T-helper 1 cell treated with Interleukin-12 subunit alpha and Interleukin-12 subunit beta and Interleukin-4 antibody, amounts not matched to agents 30 ng/mL and 1 ng/mL, for 36 hours (primary cell): ENCODE results near the gene TERB1. TPM values are rescaled to one million over a fixed set of nuclear protein-coding genes. Genes with fewer than 3 reads are reported as not detected.

Experiments used
- intact Hi-C: fragments of 100-400 bp; cut with micrococcal nuclease; formaldehyde crosslinking; loops from one replicate; pipeline ENCODE4 v1.15.1; 2024
- total RNA-seq: library from RNA; stranded (reverse); gene quantifications from 2 replicates; pipeline ENCODE4 v1.2.3, GENCODE V29; 2022

TERB1 gene, protein sequence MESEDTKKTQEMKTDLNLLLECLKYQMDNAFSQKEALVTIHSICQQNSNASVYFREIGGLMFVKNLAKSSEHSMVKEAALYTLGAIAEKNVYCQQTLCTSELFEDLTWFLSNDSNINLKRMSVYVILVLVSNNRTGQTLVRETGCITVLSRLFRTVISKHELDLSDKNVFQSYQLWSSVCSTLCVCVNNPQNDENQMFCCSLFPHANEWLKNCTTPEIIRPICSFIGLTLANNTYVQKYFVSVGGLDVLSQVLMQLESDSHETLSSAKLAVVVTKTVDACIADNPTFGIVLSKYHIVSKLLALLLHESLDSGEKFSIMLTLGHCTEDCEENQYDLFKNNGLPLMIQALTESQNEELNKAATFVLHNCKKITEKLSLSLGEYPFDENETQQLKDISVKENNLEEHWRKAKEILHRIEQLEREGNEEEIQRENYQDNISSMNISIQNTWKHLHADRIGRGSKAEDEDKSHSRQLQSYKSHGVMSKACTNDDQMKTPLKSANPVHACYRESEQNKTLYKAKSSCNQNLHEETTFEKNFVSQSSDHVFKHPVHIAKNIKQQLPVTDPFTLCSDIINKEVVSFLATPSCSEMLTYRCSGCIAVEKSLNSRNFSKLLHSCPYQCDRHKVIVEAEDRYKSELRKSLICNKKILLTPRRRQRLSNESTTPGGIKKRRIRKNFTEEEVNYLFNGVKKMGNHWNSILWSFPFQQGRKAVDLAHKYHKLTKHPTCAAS
- total RNA-seq: 0.17 TPM in 1 of 2 replicates, not detected in the other

GRCh38 chr16:66801320-66802105, at the start of gene TERB1:
TERB1 (minus strand) TSS chr16:66801584; CDS start chr16:66796798, 4,786 bp downstream.
- intact Hi-C loops: no loop called here

- intact Hi-C loops: no loop called here
Measured at GRCh38 chr16:66850115-66850815, 48.9 kb upstream of the TERB1 start.

DNA sequence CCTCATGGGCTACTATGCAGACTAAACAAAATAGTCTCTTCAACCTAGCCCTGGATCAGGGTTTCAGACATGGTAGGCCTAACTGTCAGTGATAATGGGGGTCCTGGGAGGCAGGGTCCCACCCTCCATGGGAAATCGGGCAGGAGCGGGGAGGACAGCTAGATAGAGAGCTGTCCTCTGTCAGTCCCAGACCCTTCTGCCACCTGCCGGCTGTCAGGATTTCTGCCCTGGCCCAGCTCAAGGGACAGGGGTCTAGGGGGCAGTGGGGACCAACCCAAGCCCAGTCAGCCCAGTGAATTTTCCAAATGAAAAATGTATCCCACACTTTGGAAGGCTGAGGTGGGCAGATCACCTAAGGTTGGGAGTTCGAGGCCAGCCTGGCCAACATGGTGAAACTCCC, 48.2 kb upstream of the TERB1 start:
- intact Hi-C loops: no loop called here

DNA sequence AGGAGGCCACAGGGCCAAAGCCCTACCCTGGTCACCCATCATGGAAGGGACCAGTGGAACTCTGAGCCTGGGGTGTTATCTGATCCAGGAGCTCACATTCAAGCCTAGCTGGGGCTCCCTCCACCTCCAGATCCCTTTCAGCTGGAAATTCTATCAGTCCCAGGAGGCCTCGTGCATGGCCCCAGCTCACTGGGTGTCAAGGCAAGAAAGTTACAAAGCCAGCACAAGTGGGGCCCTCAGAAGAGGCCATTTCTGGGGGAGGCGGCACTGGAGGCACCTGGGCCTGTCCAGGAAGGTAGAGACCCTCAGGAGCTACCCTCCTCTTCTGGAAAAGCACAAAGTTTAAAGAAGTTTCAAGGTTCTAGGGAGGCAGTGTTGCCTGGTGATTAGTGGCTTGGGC, 47.6 kb upstream of the TERB1 start:
- intact Hi-C loops: no loop called here

- intact Hi-C loops: no loop called here
Measured at GRCh38 chr16:66848172-66848571, 46.8 kb upstream of the TERB1 start.

- intact Hi-C loops: no loop called here
Measured at GRCh38 chr16:66847533-66848067, 46.2 kb upstream of the TERB1 start.

GRCh38 chr16:66846831-66847230, 45.4 kb upstream of the TERB1 start:
- intact Hi-C loops: no loop called here

DNA sequence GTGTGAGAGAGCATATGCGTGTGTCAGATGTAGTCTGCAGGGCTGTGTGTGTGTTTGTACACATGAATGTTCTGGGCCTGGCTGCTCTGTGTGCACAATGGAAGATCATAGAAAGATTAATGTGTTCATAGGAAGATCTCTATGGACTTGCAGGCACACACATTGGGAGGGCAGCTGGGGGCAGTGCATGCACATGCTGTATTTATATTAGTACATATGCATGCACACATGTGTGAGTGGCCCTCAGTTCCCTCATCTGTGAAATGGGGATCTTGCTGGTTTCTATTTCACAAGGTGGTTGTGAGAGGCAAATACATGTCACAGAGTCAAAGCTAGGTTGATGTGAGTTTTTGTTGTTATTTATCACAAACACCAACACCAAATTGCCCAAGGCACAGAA, 44.9 kb upstream of the TERB1 start:
- intact Hi-C loops: no loop called here

- intact Hi-C loops: no loop called here
Measured at GRCh38 chr16:66845791-66846221, 44.4 kb upstream of the TERB1 start.

GRCh38 chr16:66845080-66845410, 43.7 kb upstream of the TERB1 start:
- intact Hi-C loops: no loop called here

GRCh38 chr16:66844342-66845079, 43.1 kb upstream of the TERB1 start, which contains the start of gene CA7:
CA7 (plus strand) TSS chr16:66844414; CDS start chr16:66844488, 74 bp downstream.
- intact Hi-C loops: no loop called here

DNA sequence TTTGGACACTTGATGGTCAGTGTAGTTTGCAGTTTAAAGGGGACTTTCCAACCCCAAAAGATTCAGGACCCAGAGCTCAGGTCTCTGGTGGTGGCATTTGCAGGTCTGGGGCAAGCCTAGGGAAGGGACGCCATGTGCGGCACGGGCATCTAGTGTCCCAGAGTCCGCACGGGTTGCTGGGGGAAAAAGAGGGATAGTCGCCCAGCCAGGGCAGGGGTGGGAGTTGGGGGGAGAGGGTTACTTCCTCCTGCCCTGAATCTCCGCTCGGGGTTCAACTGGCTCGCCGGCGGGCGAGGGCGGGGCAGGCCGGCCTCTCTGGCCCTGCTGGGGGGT, 42.6 kb upstream of the TERB1 start:
- intact Hi-C loops: no loop called here

DNA sequence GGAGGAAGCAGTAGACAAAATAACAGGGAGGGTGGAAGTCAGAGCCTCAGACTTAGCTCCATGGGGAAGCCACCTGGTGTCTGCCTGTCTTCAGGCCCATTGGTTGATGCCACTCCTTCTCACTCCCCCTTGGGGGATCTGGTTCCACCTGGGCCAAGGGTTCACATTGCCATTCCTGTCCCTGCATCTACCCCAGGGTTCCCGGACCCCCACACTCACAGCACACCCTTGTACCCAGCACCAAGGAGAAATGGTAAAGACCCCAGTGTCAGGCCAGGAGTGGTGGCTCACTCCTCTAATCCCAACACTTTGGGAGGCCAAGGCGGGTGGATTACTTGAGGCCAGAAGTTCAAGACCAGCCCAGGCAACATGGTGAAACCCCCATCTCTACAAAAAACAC, 41.8 kb upstream of the TERB1 start:
- intact Hi-C loops: no loop called here

- intact Hi-C loops: no loop called here
Measured at GRCh38 chr16:66842765-66843164, 41.4 kb upstream of the TERB1 start.

- intact Hi-C loops: no loop called here
Measured at GRCh38 chr16:66841366-66841765, 40.0 kb upstream of the TERB1 start.

DNA sequence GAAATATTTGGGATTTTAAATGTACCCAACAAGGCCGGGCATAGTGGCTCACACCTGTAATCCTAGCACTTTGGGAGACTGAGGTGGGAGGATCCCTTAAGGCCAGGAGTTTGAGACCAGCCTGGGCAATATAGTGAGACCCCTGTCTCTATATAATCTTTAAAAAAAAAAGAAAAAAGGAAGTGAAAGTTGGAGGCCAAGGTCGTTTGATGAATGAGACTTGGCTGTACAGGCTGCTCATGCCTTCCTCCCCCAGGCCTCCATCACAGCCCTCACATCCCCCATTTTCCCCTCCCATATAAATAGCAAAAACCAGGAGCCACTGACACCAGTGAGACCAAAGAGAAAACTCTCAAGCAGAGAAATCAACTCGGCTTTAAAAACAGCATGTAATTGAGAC, 39.5 kb upstream of the TERB1 start:
- intact Hi-C loops: no loop called here

GRCh38 chr16:66834746-66835145, 33.4 kb upstream of the TERB1 start:
- intact Hi-C loops: loop anchor here (5.0 kb wide), 1 partner anchor 93 kb away; the partner anchor contains the start of gene RRAD

DNA sequence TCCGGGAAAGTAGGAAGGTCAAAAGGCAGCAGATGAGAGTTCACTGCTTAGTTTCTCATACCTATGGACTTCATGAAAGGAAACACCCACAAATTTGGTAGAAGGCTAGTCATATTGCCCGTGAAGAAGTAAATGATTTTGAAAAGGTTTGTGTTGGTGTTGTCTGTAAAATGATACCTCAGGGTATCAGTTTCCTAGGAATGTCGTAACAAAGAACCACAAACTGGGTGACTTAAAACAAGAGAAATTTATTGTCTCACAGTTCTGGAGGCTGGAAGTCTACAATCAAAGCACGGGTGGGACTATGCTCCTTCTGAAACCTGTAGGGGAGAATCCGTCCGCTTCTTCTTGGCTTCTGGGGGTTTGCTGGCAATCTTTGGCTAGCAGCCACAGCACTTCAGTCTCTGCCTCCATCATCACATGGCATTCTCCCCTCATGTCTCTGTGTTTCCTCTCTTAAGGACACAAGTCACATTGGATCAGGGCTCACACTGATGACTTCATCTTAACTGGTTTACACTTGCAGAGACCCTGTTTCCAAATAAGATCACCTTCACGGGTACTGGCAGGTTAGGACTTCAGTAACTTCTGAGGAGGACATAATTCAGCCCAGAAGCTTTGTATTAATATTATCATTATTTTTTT, 31.4 kb upstream of the TERB1 start:
- intact Hi-C loops: loop anchor here (5.0 kb wide), 1 partner anchor 95 kb away; the partner anchor contains the start of gene RRAD

DNA sequence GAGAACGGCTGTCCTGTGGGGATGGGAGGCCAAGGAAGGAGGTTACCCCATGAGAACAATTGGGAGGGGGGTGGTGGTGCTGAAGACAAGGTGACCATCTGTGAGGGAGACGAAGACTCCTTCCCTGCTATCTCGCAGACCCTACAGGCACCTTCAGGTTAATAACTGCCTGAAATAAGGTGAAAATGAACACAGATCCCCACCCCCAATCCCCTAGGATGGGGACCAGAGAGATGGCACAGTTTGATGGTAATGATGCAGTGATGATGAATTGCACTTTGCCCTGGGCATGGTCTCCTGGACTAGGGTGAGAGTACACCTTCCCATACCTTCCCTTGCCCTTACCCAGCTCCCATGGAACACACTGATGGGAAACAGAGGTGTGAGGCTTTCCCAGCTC, 30.8 kb upstream of the TERB1 start:
- intact Hi-C loops: loop anchor here (5.0 kb wide), 1 partner anchor 95 kb away; the partner anchor contains the start of gene RRAD
